ENCODE measurements around the gene KRTAP2-4. TPM values are rescaled to one million over a fixed set of nuclear protein-coding genes. Genes with fewer than 3 reads are reported as not detected.
"Not testable (repeated sequence)": the region's sequence is repeated elsewhere in the genome, so short reads cannot be mapped to it uniquely, and the experiment has no call there.

The KRTAP2-4 gene
- total RNA-seq, 4 donors from 2014 or later: not detected

DNA sequence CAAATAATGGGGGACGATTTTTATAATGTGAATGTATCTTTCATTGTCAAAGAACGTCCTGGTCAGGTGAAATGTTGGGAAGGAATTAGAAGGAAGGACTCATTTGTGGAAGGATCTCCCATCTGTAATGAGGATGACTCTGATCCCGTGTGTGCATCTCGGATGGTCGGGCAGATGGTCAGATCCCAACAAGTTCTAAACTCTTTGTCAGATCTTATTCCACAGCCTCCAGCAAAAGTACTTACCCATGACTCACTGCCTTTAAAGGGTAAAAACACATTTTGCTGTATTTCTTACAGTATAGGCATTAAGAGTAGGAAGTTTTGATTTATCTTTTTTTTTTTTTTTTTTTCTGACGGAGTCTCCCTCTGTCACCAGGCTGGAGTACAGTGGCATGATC lies 32.8 kb upstream of the KRTAP2-4 start:
- TF ChIP-seq, protein P1, sequence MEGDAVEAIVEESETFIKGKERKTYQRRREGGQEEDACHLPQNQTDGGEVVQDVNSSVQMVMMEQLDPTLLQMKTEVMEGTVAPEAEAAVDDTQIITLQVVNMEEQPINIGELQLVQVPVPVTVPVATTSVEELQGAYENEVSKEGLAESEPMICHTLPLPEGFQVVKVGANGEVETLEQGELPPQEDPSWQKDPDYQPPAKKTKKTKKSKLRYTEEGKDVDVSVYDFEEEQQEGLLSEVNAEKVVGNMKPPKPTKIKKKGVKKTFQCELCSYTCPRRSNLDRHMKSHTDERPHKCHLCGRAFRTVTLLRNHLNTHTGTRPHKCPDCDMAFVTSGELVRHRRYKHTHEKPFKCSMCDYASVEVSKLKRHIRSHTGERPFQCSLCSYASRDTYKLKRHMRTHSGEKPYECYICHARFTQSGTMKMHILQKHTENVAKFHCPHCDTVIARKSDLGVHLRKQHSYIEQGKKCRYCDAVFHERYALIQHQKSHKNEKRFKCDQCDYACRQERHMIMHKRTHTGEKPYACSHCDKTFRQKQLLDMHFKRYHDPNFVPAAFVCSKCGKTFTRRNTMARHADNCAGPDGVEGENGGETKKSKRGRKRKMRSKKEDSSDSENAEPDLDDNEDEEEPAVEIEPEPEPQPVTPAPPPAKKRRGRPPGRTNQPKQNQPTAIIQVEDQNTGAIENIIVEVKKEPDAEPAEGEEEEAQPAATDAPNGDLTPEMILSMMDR (IDR thresholded peaks at IDR 0.05; ENCODE audit: low read depth): no peak

DNA sequence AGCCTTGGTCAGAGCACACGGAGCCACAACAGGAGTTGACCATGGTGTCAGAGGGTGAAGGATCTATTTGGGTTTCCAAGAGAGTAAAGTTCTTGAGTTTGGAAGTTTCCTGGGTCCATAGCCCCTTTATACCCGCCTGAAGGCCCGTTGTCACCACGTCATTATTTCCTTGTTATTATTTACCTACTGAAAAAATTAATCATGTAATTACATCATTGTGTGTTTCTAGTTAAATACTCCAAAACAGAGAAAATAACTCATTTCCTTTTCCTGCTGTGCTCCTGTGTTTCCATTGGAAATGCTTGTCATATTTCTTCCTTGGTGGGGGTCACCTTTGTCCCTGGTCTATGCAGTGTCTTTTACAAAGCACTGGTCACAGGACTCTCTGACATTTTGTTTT lies 32.4 kb upstream of the KRTAP2-4 start, which contains the start of gene KRTAP4-8:
Gene KRTAP4-8 (minus strand): TSS at position 101 of the 400 bp plus-strand sequence. CDS start 58 bp downstream, at position 43.
- TF ChIP-seq, protein P1 (IDR thresholded peaks at IDR 0.05; ENCODE audit: low read depth): no peak

DNA sequence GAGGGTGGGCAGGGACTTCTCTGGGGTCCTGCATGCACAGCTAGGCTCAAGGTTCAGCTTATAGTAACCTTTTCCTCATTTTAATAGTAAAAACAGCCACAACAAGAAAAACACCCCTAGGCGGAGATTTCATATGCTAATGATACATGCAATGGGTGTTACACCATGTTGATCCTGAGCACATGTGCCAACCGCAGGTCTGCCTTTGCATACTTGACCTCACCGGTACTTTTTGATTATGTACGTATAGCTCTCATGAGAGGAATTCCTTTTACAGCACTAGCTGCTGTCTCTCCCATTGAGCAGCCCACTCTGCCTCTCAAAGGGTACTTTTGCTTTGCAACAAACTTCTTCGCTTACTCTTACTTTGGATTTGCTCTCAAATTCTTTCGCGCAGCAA lies 30.4 kb upstream of the KRTAP2-4 start:
- TF ChIP-seq, protein P1 (IDR thresholded peaks at IDR 0.05; ENCODE audit: low read depth): no peak

DNA sequence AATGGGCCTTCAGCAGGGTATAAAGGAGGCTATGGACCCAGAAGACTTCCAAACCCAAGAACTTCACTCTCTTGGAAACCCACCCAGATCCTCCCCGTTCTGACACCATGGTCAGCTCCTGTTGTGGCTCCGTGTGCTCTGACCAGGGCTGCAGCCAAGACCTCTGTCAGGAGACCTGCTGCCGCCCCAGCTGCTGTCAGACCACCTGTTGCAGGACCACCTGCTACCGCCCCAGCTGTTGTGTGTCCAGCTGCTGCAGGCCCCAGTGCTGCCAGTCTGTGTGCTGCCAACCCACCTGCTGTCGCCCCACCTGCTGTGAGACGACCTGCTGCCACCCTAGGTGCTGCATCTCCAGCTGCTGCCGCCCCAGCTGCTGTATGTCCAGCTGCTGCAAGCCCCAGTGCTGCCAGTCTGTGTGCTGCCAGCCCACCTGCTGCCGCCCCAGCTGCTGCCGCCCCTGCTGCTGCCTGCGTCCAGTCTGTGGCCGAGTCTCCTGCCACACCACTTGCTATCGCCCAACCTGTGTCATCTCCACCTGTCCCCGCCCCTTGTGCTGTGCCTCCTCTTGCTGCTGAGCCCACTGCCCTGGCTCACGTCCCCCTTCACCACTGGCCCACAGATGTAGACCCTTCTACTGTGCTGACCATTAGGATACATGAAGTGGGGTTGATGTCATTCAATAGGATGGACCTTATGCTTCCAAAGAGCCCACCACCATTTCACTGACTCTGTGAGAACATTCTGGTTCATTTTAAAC lies 18.6 kb upstream of the KRTAP2-4 start, which contains the start of gene KRTAP4-7:
Gene KRTAP4-7 (plus strand): TSS at position 51 of the 757 bp plus-strand sequence. CDS start 57 bp downstream, at position 108.
- TF ChIP-seq, protein P1 (IDR thresholded peaks at IDR 0.05; ENCODE audit: low read depth): not testable (repeated sequence)

DNA sequence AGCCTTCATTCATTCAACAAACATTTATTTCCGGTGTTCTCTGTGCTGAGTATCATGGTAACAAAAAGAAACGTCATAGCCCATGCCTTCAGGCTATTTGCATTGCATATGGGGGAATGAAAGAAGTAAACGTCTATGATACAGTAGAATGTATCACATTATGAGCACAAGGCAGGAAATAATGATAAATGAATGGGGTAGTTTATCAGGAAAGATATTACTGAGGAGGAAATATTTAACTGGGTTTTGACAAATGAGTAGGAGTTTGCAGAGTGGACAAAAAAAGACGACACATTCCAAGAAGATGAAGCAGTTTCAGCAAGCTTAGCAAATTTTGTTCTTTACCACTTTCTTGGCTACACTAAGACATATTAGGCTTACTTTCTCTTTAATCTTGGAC lies 16.9 kb upstream of the KRTAP2-4 start:
- TF ChIP-seq, protein P1 (IDR thresholded peaks at IDR 0.05; ENCODE audit: low read depth): no peak

DNA sequence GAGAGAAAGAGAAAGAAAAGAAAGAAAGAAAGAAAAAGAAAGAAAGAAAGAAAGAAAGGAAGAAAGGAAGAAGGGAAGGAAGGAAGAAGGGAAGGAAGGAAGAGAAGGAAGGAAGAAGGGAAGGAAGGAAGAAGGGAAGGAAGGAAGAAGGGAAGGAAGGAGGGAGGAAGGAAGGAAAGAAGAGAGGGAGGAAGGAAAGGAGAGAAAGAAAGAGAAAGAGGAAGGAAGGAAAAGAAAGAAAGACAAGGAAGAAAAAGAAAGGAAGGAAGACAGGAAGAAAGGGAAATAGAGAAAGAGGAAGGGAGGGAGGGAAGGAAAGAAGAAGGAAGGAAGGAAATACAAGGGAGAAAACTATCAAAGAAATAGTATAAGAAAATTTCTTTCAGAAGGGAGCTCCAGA lies 11.1 kb upstream of the KRTAP2-4 start:
- TF ChIP-seq, protein P1 (IDR thresholded peaks at IDR 0.05; ENCODE audit: low read depth): no peak

DNA sequence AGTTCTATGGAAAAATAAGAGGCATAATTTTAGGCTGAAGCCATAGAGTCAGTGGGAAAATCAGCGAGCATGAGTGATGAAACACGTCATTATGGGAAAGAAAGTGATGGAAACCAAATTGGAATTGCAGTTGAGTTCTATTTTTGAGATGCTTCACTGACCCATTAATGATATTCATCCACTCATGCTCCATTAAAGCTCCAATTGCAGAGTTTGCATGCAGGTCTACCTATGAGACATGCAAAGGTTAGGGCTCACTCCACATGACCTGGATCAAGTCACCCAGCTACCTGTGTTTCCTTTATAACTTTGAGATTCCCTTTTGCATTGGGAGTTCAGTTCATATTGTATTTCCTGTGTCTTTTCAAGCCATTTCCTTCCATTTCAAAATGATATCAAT lies 8.0 kb upstream of the KRTAP2-4 start:
- TF ChIP-seq, protein P1 (IDR thresholded peaks at IDR 0.05; ENCODE audit: low read depth): no peak

Measured in subcutaneous adipose tissue (tissue), 4 donors.